PC-3 (cell line): ENCODE measurements around the gene CORO2B. TPM values are rescaled to one million over a fixed set of nuclear protein-coding genes. Genes with fewer than 3 reads are reported as not detected.

Source experiments
- ATAC-seq: fragments of 200-7000 bp; cut with Tn5 transposase; 2 replicates; pipeline ENCODE4 v1.9.1; 2020; ENCODE audit warnings: mild to moderate bottlenecking, moderate library complexity
- BruUV-seq: library from RNA; stranded (reverse); fragments of 400-500 nt; replicated peaks from 2 replicates; lab custom pipeline; 2021; lab: Mats Ljungman, UMichigan
- CTCF ChIA-PET: fragments of 300-600 bp; sonication (Branson Sonifier 250); formaldehyde crosslinking; loops from one replicate; lab custom pipeline; 2022; ENCODE audit warnings: antibody characterized with exemption; lab: Charles Lee
- POLR2A ChIA-PET: fragments of 300-600 bp; sonication (Branson Sonifier 250); formaldehyde crosslinking; loops from one replicate; lab custom pipeline; 2022; ENCODE audit warnings: antibody characterized with exemption; ENCODE audit not compliant: unreplicated experiment; lab: Charles Lee
- DNase-seq: peaks from one replicate; pipeline ENCODE4 v3.0.0-alpha.2; 2015
- H2AFZ ChIP-seq: fragments of 300-600 bp; sonication (generic); 2 replicates; pipeline ENCODE4 v1.6.0; 2016; ENCODE audit warnings: antibody characterized with exemption, low read length
- H3F3A ChIP-seq: fragments of 300-600 bp; sonication (generic); one replicate; pipeline ENCODE4 v1.6.0; 2017; ENCODE audit warnings: antibody characterized with exemption, low read length, control low read depth, mild to moderate bottlenecking; ENCODE audit not compliant: unreplicated experiment
- H3K27ac ChIP-seq: fragments of 300-600 bp; sonication (generic); 2 replicates; pipeline ENCODE4 v1.5.1; 2016; ENCODE audit warnings: mild to moderate bottlenecking, low read length
- H3K27me3 ChIP-seq: fragments of 300-600 bp; sonication (generic); 2 replicates; pipeline ENCODE4 v1.6.1; 2016; ENCODE audit warnings: low read length, mixed read lengths
- H3K36me3 ChIP-seq: fragments of 300-600 bp; sonication (generic); 2 replicates; pipeline ENCODE4 v1.6.1; 2016; ENCODE audit warnings: low read depth, mixed run types, low read length, mixed read lengths
- H3K4me1 ChIP-seq: fragments of 300-600 bp; sonication (generic); 2 replicates; pipeline ENCODE4 v1.5.1; 2016; ENCODE audit warnings: low read length; ENCODE audit not compliant: insufficient read depth
- H3K4me2 ChIP-seq: fragments of 300-600 bp; sonication (generic); 2 replicates; pipeline ENCODE4 v1.6.0; 2016; ENCODE audit warnings: low read length
- H3K4me3 ChIP-seq: fragments of 300-600 bp; sonication (generic); 2 replicates; pipeline ENCODE4 v1.5.1; 2016; ENCODE audit warnings: mild to moderate bottlenecking, low read length, mixed read lengths
- H3K79me2 ChIP-seq: fragments of 300-600 bp; sonication (generic); 2 replicates; pipeline ENCODE4 v1.6.1; 2017; ENCODE audit warnings: low read length, mixed read lengths
- H3K9ac ChIP-seq: fragments of 300-600 bp; sonication (generic); 2 replicates; pipeline ENCODE4 v1.6.0; 2016; ENCODE audit warnings: mild to moderate bottlenecking, low read length
- H3K9me2 ChIP-seq: fragments of 300-600 bp; sonication (generic); replicated peaks from 2 replicates; pipeline ENCODE4 v1.6.1; 2016; ENCODE audit warnings: mixed run types, low read length, mixed read lengths
- H3K9me3 ChIP-seq: fragments of 300-600 bp; sonication (generic); 2 replicates; pipeline ENCODE4 v1.6.1; 2016; ENCODE audit warnings: low read length, mixed read lengths
- H4K20me1 ChIP-seq: fragments of 300-600 bp; sonication (generic); 2 replicates; pipeline ENCODE4 v1.6.1; 2016; ENCODE audit warnings: low read length, mixed read lengths
- EZH2 ChIP-seq: fragments of 300-600 bp; sonication (generic); IDR thresholded peaks from one replicate; pipeline ENCODE4 v1.6.1; 2017; ENCODE audit warnings: antibody characterized with exemption, mild to moderate bottlenecking, low read length; ENCODE audit not compliant: unreplicated experiment
- EZH2phosphoT487 ChIP-seq: fragments of 300-600 bp; sonication (generic); IDR thresholded peaks from 2 replicates; pipeline ENCODE4 v1.6.1; 2018; ENCODE audit warnings: mild to moderate bottlenecking, antibody characterized with exemption, low read length, borderline replicate concordance
- intact Hi-C: fragments of 100-400 bp; cut with micrococcal nuclease; formaldehyde crosslinking; loops from 2 replicates; pipeline ENCODE4 v1.9.0; 2023
- total RNA-seq: library from RNA; depleted of rRNA; stranded (reverse); fragments of >200 nt; gene quantifications from 2 replicates; pipeline ENCODE4 v1.2.3, GENCODE V29; 2014
- TF ChIP-seq, protein P1 (sequence below): fragments of 300-600 bp; sonication (generic); conservative IDR thresholded peaks from 2 replicates; pipeline ENCODE4 v1.5.1; 2017; ENCODE audit warnings: antibody characterized with exemption, low read depth, mild to moderate bottlenecking, low read length

CORO2B gene
- total RNA-seq, 1 experiment from 2014 or later = 0.66 TPM

DNA sequence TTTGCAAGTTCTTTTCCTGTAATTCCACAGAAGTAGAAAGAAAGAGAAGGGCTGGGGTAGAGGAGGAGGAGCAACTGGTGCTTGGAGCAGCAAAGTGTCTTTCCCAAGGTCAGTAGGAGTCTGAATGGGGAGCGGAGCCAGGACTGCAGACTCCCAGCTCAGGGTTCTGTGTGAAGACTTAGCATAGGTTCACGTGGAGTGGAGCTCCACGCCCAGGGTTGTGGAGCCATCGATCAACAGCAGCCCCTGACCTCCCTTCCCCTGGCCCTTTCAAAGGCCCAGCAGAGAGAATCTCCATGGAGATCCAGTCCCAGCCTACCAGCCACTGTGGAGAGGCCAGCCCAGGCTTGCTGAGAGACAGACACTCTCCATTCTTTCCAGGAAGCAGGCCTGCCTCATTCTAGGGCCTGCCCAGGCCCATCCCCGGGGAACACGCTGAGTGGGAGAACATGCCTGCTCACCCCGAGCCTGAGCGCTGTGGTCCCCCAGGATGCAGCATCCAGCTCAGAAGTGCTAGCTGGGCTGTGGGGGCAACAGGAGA lies 62.1 kb downstream of the CORO2B start:
- H3K27me3 ChIP-seq = no peaks in the 10 kb centered on the region
- BruUV-seq = no TSS peak
- no peaks in the 10 kb centered on the region for H3F3A ChIP-seq
- no peaks in the 10 kb centered on the region for H3K36me3 ChIP-seq
- no peaks in the 10 kb centered on the region for H3K9me3 ChIP-seq
- H3K27ac ChIP-seq = no peak overlapping the region
- ChIA-PET POLR2A (no interaction called here), CTCF (no interaction called here)
- intact Hi-C loops = no loop called here
- H3K79me2 ChIP-seq = no peaks in the 10 kb centered on the region
- DNase-seq (no peak), ATAC-seq (no peak)
- H3K9ac ChIP-seq = no peak overlapping the region
- no peaks in the 10 kb centered on the region for H3K9me2 ChIP-seq
- no peak overlapping the region for H3K4me2 ChIP-seq
- H4K20me1 ChIP-seq = no peaks in the 10 kb centered on the region
- TF ChIP-seq, protein P1, sequence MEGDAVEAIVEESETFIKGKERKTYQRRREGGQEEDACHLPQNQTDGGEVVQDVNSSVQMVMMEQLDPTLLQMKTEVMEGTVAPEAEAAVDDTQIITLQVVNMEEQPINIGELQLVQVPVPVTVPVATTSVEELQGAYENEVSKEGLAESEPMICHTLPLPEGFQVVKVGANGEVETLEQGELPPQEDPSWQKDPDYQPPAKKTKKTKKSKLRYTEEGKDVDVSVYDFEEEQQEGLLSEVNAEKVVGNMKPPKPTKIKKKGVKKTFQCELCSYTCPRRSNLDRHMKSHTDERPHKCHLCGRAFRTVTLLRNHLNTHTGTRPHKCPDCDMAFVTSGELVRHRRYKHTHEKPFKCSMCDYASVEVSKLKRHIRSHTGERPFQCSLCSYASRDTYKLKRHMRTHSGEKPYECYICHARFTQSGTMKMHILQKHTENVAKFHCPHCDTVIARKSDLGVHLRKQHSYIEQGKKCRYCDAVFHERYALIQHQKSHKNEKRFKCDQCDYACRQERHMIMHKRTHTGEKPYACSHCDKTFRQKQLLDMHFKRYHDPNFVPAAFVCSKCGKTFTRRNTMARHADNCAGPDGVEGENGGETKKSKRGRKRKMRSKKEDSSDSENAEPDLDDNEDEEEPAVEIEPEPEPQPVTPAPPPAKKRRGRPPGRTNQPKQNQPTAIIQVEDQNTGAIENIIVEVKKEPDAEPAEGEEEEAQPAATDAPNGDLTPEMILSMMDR = no peak
- TF ChIP-seq EZH2 (no peak), EZH2phosphoT487 (no peak)
- peaks cover 14% of the 10 kb centered on the region for H3K4me1 ChIP-seq
- H2AFZ ChIP-seq = no peak overlapping the region
- H3K4me3 ChIP-seq = no peak overlapping the region

DNA sequence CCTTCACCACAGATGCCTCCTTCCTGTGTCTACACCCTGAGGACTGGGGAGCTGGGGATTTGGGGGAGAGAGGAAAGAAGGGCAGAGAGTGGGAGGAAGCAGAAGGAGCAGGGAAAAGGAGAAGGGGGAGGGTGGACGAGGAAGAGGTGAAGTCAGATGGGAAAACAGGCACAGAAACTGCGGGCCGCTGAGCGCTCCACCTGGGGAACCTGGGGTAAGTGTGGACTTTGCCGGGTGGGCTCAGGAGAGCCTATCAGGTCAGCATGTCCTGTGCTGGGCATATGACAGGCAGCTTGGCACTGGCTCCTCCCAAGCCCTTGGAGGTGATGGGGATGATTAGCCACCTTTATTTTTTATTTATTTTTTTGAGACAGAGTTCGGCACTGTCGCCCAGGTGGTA lies 62.6 kb downstream of the CORO2B start:
- TF ChIP-seq EZH2 = no peak
- TF ChIP-seq EZH2phosphoT487 = no peak
- TF ChIP-seq, protein P1 = no peak
- ChIA-PET CTCF (no interaction called here), POLR2A (no interaction called here)
- H3K9me2 ChIP-seq = no peaks in the 10 kb centered on the region
- H3K27me3 ChIP-seq = no peaks in the 10 kb centered on the region
- intact Hi-C loops = no loop called here
- H2AFZ ChIP-seq = no peak overlapping the region
- peaks cover 14% of the 10 kb centered on the region for H3K4me1 ChIP-seq
- H3K9ac ChIP-seq = no peak overlapping the region
- H3K9me3 ChIP-seq = no peaks in the 10 kb centered on the region
- H3K79me2 ChIP-seq = no peaks in the 10 kb centered on the region
- H3K4me2 ChIP-seq = no peak overlapping the region
- H3K36me3 ChIP-seq = no peaks in the 10 kb centered on the region
- DNase-seq = no peak
- H3K4me3 ChIP-seq = no peak overlapping the region
- H3F3A ChIP-seq = no peaks in the 10 kb centered on the region
- no TSS peak for BruUV-seq
- ATAC-seq = no peak
- no peak overlapping the region for H3K27ac ChIP-seq
- H4K20me1 ChIP-seq = no peaks in the 10 kb centered on the region

GRCh38 chr15:68642491-68642845 lies 63.7 kb downstream of the CORO2B start:
- H3K36me3 ChIP-seq = no peaks in the 10 kb centered on the region
- H3K79me2 ChIP-seq = no peaks in the 10 kb centered on the region
- CTCF ChIA-PET = no interaction called here
- H3K27me3 ChIP-seq = no peaks in the 10 kb centered on the region
- no peak overlapping the region for H3K27ac ChIP-seq
- no peak overlapping the region for H3K4me3 ChIP-seq
- no peak for TF ChIP-seq EZH2
- TF ChIP-seq EZH2phosphoT487 = no peak
- TF ChIP-seq, protein P1 = no peak
- no TSS peak for BruUV-seq
- no peaks in the 10 kb centered on the region for H3F3A ChIP-seq
- POLR2A ChIA-PET = no interaction called here
- H3K4me1 ChIP-seq = peaks cover 14% of the 10 kb centered on the region
- DNase-seq = no peak
- H3K9me3 ChIP-seq = no peaks in the 10 kb centered on the region
- no peak overlapping the region for H2AFZ ChIP-seq
- no peak for ATAC-seq
- no peak overlapping the region for H3K4me2 ChIP-seq
- H3K9me2 ChIP-seq = no peaks in the 10 kb centered on the region
- H4K20me1 ChIP-seq = no peaks in the 10 kb centered on the region
- intact Hi-C loops = no loop called here
- no peak overlapping the region for H3K9ac ChIP-seq
